HG03045 (cell line): ENCODE measurements around the gene HCN3.
A peak's percentile ranks its signal among the peaks of the same experiment; 100 is the strongest.
"Not testable (repeated sequence)": the region's sequence is repeated elsewhere in the genome, so short reads cannot be mapped to it uniquely, and the experiment has no call there.

ENCODE experiments used
- ATAC-seq: cut with Tn5 transposase; IDR thresholded peaks from one replicate; pipeline ENCODE4 v1.9.1; 2021; ENCODE audit warnings: mild to moderate bottlenecking, moderate library complexity; ENCODE audit not compliant: unreplicated experiment

Gene HCN3

DNA sequence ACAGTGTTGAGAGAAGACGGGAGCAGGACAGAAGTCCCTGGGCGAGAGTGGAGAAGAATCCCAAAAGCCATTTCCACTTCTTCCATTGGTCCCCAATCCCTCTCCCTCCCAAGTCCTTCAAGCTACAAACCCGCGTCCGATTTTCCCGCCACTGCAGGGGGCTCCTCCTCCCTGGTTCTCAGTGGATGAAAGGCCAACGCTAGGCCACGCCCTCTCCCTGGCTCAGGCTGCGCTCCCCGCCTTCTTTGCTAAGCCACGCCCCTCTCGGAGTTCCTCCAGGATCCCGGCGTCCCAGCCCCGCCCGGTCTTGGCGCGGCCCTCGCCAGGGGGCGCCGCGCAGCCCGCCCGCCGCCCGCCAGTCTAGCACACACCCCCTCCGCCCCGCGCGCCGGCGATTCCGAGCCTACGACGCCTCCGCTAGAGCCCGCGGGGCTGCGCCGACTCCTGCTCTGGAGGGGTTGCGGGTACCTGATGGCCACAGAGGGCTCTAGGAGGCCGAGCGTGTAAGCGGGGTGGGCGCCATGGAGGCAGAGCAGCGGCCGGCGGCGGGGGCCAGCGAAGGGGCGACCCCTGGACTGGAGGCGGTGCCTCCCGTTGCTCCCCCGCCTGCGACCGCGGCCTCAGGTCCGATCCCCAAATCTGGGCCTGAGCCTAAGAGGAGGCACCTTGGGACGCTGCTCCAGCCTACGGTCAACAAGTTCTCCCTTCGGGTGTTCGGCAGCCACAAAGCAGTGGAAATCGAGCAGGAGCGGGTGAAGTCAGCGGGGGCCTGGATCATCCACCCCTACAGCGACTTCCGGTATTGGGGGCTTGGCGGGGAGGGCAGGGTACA is at the start of gene HCN3:
HCN3 (plus strand) TSS at position 394 of the 832 bp plus-strand sequence; CDS start at position 522, 128 bp downstream.
- ATAC-seq = peak; percentile 71

DNA sequence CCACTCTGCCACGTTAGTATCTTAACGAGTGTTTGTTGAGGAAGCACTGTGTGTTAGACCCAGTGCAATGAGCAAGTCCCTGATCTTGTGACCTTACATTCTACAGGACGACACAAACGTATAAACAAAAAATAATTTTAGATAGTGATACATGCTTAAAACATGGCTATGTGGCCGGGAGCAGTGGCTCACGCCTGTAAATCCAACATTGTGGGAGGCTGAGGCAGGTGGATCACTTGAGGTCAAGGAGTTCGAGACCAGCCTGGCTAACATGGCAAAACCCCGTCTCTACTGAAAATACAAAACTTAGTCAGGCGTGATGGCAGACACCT is 49.2 kb upstream of the HCN3 start:
- ATAC-seq = no peak

DNA sequence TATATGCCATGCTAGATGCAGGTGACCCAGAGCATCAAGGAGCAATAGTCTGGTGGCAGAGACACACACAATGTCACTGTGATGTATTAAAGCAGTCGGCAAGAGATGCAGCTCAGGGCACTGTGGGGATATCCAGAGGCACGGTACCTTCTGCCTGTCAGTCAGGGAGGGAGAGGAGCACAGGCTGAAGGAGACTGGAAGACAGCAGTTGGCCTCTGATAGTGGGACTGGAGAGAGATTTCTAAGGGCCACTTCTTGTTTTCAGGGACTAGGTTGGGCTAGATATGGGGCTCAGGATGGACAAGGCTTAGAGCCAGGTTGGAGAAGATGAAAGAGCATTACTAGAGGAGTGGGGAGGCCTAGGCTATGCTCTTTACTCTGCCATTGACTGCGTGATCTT is 46.0 kb upstream of the HCN3 start:
- not testable (repeated sequence) for ATAC-seq

DNA sequence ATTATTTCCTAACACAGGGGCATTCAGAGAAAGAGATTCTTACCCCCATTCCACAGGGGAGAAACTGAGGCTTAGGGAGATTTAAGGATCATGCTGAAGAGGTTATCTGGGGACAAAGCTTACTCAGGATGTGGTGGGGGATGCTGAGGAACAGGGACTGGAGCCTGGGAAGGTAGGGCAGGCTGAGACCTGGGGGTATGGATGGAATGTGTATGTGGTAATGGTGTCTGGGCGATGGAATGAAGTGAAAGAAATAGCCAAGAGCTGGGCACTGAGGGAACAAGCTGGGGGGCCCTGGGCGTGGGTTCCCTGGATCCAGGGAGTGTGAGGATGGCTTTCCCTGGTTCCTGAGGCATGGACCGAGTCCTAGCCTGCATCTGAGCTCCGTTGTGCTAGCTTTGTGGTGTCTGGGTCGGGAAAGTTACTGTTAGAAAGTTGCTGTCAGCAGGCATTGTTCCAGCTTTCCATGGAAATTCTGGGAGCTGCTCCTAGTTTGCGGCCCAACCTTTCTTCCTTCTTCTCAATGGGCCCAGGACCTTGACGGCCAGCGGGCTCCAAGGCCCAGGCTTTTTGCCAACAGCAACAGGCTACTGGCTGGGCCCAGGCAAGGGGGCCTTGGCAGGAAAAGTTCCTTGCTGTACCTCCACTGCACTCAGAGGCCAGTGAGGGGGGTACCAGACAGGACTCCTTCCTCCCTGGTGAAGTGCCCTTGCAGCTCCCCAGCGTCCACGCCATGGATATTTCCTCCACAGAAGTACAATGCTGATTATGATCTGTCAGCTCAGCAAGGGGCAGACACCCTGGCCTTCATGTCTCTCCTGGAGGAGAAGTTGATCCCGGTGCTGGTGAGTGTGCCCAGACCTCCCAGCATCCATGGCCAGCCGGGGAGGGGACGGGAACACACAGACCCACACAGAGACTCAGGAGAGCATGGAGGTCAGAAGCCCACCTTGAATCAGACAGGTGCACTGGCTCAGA is 45.0 kb upstream of the HCN3 start:
- not testable (repeated sequence) for ATAC-seq

DNA sequence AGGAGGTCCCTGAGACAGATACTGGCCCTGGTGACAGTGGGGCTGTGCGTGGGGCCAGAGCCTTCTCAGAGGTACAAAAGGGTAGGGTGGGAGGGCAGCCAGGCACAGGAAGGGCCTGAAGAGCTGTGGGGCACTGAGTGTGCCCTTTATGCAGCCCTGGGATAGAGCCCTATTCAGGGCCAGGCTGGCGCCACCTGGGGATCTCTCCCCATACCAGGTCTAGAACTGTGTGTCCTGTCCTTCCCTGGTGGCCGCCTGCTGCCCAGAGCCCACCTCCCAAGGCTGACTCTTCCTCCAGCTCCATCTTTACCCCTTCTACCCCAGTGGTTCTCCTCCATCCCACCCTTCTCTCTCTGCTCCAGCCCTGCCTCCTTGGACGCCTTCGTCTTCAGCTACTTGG is 43.8 kb upstream of the HCN3 start:
- ATAC-seq = not testable (repeated sequence)

GRCh38 chr1:155235375-155235774 is 41.9 kb upstream of the HCN3 start:
- ATAC-seq = not testable (repeated sequence)

- ATAC-seq = no peak
These were observed 40.8 kb upstream of the HCN3 start for GRCh38 chr1:155236451-155236850.

DNA sequence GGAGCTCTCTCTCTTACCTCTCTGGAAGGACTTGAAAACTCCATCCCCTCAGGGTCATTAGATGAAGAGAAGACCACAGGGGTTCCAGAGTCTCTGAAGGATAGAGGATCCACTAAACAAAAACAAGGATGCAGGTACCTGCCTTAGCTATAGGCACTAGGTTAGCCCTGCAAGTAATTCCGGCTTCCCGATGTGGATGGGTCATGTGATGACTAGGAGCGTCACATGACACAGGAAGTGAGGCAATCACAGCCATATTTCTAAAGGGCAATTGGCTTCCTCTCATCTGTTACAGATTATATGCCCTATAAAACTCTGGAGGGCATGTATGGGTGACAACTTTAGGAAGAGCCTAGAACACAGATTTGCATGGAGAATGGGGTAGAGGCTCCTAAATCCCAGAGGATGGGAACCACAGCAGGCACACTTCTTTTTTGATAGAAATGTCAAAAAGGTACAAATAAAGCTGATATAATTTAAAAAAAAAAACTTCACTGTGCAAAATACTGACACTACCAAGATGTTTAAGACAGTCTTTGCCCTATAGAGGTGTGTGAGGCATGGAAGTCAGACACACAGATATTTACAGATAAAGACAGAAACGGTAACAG is 36.1 kb upstream of the HCN3 start:
- ATAC-seq = no peak

DNA sequence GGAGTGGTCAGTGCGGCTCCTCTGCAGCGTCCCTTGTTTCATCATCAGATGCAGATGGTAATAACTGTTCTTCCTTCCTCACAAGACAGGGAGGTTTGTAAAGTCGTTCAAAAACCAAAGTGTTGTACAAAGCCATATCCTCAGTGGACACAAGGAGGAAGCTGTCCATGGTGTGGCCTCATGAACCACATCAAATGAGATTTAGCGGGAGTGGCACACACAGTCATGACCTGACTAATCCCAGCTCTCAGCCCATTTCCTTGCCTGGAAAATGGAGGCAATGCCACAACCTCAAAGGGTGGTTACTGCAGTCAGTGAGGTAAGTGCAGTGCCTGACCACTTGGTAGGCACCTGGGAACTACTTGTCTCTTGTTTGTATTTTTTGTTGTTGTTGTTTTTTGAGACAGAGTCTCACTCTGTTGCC is 35.4 kb upstream of the HCN3 start:
- no peak for ATAC-seq

- ATAC-seq = no peak
These were observed 34.4 kb upstream of the HCN3 start for GRCh38 chr1:155242805-155243358.

GRCh38 chr1:155244368-155245162 is 32.7 kb upstream of the HCN3 start:
- ATAC-seq = peak; percentile 83

GRCh38 chr1:155245163-155245524 is 32.1 kb upstream of the HCN3 start:
- ATAC-seq = no peak

DNA sequence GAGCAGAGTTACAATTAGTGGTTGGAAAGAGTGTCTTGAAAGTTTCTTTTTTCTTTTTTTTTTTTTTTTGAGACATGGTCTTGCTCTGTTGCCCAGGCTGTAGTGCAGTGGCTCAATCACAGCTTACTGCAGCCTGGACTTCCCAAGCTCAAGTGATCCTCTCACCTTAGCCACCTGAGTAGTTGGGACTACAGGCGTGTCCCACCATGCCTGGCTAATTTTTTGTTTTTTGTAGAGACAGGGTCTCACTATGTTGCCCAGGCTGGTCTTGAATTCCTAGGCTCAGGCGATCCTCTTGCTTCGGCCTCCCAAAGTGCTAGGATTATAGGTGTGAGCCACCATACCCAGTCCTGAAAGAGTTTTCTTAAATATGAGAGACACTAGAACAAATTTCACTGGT is 30.5 kb upstream of the HCN3 start:
- ATAC-seq = not testable (repeated sequence)

DNA sequence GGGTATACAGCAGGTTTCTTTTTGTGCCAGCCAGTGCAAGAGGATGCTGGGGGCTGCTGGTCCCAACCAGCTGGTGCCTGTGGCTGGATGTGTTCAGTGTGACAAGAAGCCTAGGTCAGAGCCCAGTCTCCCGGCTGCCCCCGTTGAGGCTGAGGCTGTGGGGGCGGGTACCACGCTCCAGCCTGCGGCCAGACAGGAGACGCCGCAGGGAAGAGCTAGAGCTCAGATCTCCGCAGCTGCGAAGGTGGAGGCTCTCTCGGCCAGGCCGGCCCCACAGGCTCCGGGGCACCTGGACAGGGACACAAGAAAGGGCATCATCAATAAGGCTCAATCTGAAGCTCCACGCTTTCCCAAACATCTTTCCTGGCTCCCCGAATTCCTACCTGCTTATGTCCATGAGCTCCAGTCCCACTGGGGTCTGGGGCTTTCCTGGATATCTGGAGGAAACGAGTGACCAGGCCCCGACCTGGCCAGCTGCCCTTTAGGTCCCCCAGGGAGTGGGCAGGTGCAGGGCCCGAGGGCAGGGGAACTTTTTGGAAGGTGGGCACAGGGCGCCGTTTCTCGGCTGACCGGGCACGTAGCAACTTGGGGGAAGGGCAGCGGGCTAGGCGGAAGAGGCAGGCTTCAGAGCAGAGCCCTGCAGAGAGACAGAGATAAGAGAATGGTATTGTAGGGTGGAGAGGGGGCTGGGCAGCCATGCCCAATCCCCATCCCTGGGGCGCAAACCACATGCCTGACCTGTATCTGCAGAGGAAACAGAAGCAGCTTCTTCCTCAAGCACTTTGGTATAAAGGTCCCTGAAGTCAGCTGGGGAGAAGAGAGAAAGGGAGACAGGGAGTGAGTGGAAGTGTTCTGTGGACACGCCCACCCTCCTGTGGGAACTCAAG is 29.4 kb upstream of the HCN3 start:
- no peak for ATAC-seq

DNA sequence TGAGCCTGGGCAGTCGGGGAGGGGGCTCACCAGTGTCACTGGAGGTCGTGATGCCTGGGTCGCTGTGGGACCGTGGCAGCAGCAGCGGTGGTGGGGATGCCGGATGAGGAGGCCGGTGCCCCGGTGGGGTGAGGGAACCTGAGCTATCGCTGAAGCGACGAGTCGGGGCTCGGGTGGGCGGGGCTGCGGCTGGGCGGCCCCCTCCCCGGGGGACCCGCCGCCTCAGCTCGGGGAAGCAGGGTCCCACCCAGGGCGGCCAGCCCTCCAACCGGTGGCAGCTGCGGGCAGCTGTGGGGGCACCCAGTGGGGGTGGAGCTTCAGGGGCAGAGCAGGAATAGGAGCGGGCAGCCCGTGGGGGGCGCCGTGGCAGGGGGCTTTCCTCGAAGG is 27.0 kb upstream of the HCN3 start:
- peak; percentile 8 for ATAC-seq

- peak; percentile 82 for ATAC-seq
These were observed 26.4 kb upstream of the HCN3 start for GRCh38 chr1:155250633-155251449.

DNA sequence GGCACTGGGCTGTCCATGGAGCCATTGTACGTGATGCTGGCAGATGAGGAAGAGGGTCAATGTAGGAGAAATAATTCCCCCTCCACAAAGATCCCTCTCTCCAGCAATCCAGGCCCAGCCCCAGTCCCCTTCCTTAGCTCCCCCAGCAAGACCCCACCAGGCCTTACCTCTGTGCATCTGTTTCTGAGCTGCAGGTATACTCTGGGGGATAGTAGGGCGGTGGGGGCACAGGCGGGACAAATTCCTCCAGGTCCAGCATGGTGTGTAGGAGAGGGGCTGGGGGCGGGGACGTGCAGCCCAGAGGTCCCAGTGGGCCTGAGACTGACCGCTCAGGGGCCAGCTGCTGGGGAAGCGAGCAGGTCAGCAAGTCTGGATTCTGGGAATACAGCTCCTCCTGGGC is 25.7 kb upstream of the HCN3 start:
- ATAC-seq = no peak

DNA sequence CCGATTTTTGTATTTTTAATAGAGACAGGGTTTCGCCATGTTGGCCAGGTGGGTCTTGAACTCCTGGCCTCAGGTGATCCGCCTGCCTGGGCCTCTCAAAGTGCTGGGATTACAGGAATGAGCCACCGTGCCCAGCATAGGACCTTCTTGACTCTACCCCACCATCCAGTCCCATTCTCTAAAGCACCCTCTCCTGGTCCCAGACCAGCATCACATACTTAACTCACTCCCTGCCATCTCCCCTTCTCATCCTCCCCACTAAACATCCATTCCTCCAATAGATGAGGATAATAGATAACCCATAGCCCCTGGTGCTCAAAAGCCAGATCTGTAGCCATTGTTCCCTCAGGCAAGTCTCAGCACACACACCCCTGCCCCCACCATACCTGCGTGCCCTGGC is 24.1 kb upstream of the HCN3 start:
- ATAC-seq = no peak
